ENCODE data around the gene STIM1.

DNA sequence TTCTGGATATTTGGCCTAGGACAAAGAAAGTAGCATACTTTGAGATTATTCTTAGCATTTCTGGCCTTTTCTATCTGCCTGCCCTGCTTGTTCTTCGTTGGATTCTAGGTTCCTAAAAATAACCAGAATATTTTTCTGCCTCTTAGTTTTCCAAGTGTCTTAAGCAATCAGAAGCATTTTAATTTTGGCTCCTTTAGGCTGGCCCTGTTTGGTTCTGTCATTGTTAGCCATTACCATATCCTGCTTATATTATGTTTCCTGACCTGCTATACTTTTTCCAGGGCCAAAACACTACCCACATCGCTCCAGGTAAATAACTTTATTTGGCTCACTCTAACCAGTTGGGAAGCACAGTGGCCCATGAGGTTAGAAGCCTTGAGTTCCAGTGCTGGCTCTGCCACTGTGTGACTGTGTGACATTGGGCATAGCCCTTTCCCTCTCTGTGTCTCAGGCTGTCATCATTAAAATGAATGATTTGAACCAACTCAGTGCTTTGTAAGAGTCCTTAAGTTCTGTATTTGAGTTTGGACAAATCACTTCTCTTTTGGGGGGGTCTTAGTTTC lies 91.1 kb downstream of the STIM1 start:
- TF ChIP-seq POLR2A (IDR thresholded peaks at IDR 0.05; ENCODE audit: low read depth, low read length), result no peak
- TF ChIP-seq POLR2AphosphoS5 (IDR thresholded peaks at IDR 0.05; ENCODE audit: low read depth, low read length), result no peak
- TF ChIP-seq TAF1 (IDR thresholded peaks at IDR 0.05; ENCODE audit: borderline replicate concordance, low read depth, low read length), result no peak

All from GM12892 (cell line).